ENCODE measurements around the gene KCNE4.

KCNE4 gene

GRCh38 chr2:223086370-223086981 is 34.5 kb downstream of the KCNE4 start:
- TF ChIP-seq CTCF (conservative IDR thresholded peaks at IDR 0.05) (no peak), ZFX (IDR thresholded peaks at IDR 0.05) (no peak)
- no peak overlapping the region for H3K27ac ChIP-seq

- TF ChIP-seq CTCF (conservative IDR thresholded peaks at IDR 0.05) (no peak), ZFX (IDR thresholded peaks at IDR 0.05) (no peak)
Measured at GRCh38 chr2:223087466-223087865, 35.5 kb downstream of the KCNE4 start.

GRCh38 chr2:223088866-223089265 is 36.9 kb downstream of the KCNE4 start:
- no peak overlapping the region for H3K27ac ChIP-seq
- no peak for TF ChIP-seq CTCF (conservative IDR thresholded peaks at IDR 0.05)
- no peak for TF ChIP-seq ZFX (IDR thresholded peaks at IDR 0.05)

More at GRCh38 chr2:223087466-223087865, 35.5 kb downstream of the KCNE4 start:
- H3K27ac ChIP-seq: no peak overlapping the region

GRCh38 chr2:223090039-223090438 is 38.0 kb downstream of the KCNE4 start:
- TF ChIP-seq CTCF (conservative IDR thresholded peaks at IDR 0.05): no peak
- no peak for TF ChIP-seq ZFX (IDR thresholded peaks at IDR 0.05)
- H3K27ac ChIP-seq: peak overlapping the region; percentile 8; the same call in 1 of the 2 replicates

- H3K27ac ChIP-seq: peak overlapping the region; percentile 8; the same call in 1 of the 2 replicates
- TF ChIP-seq ZFX (IDR thresholded peaks at IDR 0.05) (no peak), CTCF (conservative IDR thresholded peaks at IDR 0.05) (no peak)
Measured at GRCh38 chr2:223090540-223091235, 38.7 kb downstream of the KCNE4 start.

GRCh38 chr2:223092667-223093066 is 40.7 kb downstream of the KCNE4 start:
- no peak overlapping the region for H3K27ac ChIP-seq
- TF ChIP-seq CTCF (conservative IDR thresholded peaks at IDR 0.05) (no peak), ZFX (IDR thresholded peaks at IDR 0.05) (no peak)

- TF ChIP-seq ZFX (IDR thresholded peaks at IDR 0.05): no peak
- TF ChIP-seq CTCF (conservative IDR thresholded peaks at IDR 0.05): no peak
- H3K27ac ChIP-seq: no peak overlapping the region
Measured at GRCh38 chr2:223093436-223094241, 41.6 kb downstream of the KCNE4 start.

All from C4-2B (cell line).